ENCODE measurements around the gene CTIF.

- TF ChIP-seq EZH2phosphoT487 (IDR thresholded peaks at IDR 0.05; ENCODE audit: unreplicated experiment) = no peak
- no peak for TF ChIP-seq POLR2AphosphoS5 (IDR thresholded peaks at IDR 0.05; ENCODE audit: low read depth)
- TF ChIP-seq, protein P1, sequence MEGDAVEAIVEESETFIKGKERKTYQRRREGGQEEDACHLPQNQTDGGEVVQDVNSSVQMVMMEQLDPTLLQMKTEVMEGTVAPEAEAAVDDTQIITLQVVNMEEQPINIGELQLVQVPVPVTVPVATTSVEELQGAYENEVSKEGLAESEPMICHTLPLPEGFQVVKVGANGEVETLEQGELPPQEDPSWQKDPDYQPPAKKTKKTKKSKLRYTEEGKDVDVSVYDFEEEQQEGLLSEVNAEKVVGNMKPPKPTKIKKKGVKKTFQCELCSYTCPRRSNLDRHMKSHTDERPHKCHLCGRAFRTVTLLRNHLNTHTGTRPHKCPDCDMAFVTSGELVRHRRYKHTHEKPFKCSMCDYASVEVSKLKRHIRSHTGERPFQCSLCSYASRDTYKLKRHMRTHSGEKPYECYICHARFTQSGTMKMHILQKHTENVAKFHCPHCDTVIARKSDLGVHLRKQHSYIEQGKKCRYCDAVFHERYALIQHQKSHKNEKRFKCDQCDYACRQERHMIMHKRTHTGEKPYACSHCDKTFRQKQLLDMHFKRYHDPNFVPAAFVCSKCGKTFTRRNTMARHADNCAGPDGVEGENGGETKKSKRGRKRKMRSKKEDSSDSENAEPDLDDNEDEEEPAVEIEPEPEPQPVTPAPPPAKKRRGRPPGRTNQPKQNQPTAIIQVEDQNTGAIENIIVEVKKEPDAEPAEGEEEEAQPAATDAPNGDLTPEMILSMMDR (conservative IDR thresholded peaks at IDR 0.05; ENCODE audit: low read depth in 2 of 2) = no peak
Measured at GRCh38 chr18:48536516-48536915, 2.3 kb upstream of the CTIF start.
